Measurements from ENCODE around the gene IFIT2. TPM values are rescaled to one million over a fixed set of nuclear protein-coding genes. Genes with fewer than 3 reads are reported as not detected.

IFIT2 gene
- total and polyA plus RNA-seq, 5 donors = 3.2 to 8.7 (median 5.5) TPM

DNA sequence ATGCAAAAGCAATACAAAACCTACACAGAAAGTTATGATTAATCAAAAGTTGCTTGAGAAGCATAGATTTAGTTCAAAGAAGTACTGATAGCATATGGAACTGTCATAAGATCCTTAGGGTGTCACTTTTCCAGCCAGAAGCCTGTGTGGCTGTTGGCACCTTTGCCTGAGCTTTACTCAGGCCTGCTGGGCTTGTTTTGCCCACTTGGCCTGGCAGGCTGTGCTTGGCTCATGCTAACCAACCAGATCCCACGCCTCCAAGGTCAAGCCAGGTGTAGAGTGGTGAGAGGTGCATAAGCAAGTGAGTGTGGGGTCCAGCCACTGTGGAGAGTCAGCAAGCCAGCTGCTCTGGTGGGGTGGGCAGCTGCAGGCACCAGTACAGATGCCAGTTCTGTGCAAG lies 38.3 kb upstream of the IFIT2 start:
- Histone ChIP-seq H3K27me3 (ENCODE audit: control insufficient read depth, insufficient read depth) (no peaks in the 10 kb centered on the region), H3K27ac (ENCODE audit: low read length) (no peak overlapping the region), H3K9me3 (ENCODE audit: control insufficient read depth, low read length) (no peaks in the 10 kb centered on the region), H3K4me3 (ENCODE audit: low read length) (no peak overlapping the region), H3K4me1 (ENCODE audit: control insufficient read depth, insufficient read depth, low read length) (peaks cover 4% of the 10 kb centered on the region)
- 80% methylated on average over 1 of the region's 1 CpG for WGBS
- no peak for ATAC-seq
- intact Hi-C loops (cut with DNase I) = no loop called here
- peak in 1 of 3 donors; percentile 55 for DNase-seq

DNA sequence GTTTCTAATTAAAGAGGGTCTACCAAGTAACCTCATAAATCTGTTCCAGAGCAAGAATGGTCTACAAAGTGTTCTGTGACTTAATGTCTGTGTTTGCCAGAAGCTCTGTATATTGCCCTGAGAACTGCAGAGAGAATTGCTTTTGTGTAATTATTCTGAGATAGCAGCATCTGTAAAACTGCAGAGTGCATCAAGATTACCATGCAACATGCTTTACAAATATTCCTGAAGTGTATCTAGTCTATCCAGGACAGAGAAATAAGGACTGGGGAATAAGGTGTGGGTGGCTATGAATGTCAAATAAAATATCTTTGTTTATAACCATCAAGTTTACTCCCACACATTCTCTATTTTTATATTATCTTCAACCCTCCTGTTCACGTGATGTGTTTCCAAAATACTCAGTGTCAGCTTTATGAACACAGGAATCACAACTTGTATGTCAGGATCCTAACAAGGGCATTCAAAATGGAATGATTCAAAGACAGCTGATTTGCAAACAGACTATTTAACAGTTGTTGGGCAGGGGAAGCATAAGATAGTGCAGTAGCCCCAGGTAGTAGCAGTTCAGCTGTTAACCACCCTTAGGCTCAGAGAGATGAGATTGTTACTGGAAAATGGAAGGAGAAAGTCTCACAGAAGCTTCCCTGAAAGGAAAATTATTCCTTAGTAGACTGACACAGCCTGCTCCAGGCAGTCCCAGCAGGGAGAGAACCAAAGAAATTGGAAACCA lies 35.0 kb upstream of the IFIT2 start:
- WGBS = 41% methylated on average over 1 of the region's 1 CpG
- intact Hi-C loops (cut with DNase I) = no loop called here

DNA sequence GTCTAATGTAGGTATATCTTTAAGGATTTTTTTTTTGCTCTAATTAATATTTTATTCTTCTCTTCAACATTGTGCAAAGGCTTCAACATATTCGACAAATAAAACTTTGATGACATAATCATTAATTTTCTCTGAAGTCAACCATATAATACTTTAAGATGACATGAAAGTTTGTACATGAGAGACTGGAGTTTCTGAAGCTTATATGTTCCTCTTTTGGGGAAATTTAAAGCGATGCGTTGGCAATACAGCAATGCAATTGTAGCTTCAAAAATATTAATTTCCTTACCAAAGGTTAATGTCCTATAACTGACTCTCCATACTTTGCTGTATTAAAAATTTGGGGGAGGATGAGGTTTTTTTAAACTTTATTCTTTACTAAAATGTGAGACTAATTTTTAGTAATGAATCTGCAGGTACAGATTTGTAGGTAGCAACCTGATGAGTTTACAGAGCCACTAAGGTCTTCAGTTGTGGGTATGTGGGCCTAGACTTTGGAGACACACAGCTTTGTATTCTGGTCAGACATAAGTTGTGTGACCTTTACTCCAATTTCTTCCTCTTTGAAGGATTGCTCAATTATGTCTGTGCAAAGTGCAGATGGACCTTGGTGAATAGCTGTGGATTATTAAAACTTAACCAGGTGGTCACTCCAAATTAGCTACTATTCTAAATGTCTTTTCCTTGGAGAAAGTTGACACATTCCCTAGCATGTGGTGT lies 32.3 kb upstream of the IFIT2 start:
- no peak for DNase-seq
- intact Hi-C loops (cut with DNase I) = no loop called here
- Histone ChIP-seq H3K27me3 (ENCODE audit: control insufficient read depth, insufficient read depth) (no peaks in the 10 kb centered on the region), H3K9me3 (ENCODE audit: control insufficient read depth, low read length) (no peaks in the 10 kb centered on the region), H3K4me1 (ENCODE audit: control insufficient read depth, insufficient read depth, low read length) (peaks cover 2% of the 10 kb centered on the region), H3K27ac (ENCODE audit: low read length) (no peak overlapping the region), H3K4me3 (ENCODE audit: low read length) (no peak overlapping the region)
- ATAC-seq = no peak
- 92% methylated on average over 3 of the region's 3 CpGs for WGBS

More for the DNA sequence above, 35.0 kb upstream of the IFIT2 start:
- no peak for ATAC-seq
- Histone ChIP-seq H3K27ac (ENCODE audit: low read length) (peak overlapping the region; percentile 6), H3K9me3 (ENCODE audit: control insufficient read depth, low read length) (no peaks in the 10 kb centered on the region), H3K4me3 (ENCODE audit: low read length) (no peak overlapping the region), H3K4me1 (ENCODE audit: control insufficient read depth, insufficient read depth, low read length) (peaks cover 4% of the 10 kb centered on the region), H3K27me3 (ENCODE audit: control insufficient read depth, insufficient read depth) (no peaks in the 10 kb centered on the region)
- DNase-seq = no peak

DNA sequence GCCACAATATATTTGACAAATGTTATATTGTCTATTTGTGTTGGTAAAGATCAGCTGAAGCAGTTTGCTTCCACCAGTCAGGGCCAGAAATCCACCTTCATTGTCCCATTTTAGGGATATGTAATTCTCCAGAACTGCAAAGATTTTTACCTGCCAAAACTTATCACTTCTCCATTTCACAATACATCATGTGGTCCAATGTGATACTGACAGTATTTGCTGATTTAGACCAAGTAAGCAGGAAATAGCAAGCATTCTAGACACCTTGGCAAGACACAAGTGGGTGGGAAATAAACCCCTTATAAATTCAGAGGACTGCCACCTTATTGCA lies 31.7 kb upstream of the IFIT2 start:
- DNase-seq (no peak), ATAC-seq (no peak)
- Histone ChIP-seq H3K4me3 (ENCODE audit: low read length) (no peak overlapping the region), H3K9me3 (ENCODE audit: control insufficient read depth, low read length) (no peaks in the 10 kb centered on the region), H3K4me1 (ENCODE audit: control insufficient read depth, insufficient read depth, low read length) (peaks cover 2% of the 10 kb centered on the region), H3K27me3 (ENCODE audit: control insufficient read depth, insufficient read depth) (no peaks in the 10 kb centered on the region), H3K27ac (ENCODE audit: low read length) (no peak overlapping the region)
- intact Hi-C loops (cut with DNase I) = no loop called here

DNA sequence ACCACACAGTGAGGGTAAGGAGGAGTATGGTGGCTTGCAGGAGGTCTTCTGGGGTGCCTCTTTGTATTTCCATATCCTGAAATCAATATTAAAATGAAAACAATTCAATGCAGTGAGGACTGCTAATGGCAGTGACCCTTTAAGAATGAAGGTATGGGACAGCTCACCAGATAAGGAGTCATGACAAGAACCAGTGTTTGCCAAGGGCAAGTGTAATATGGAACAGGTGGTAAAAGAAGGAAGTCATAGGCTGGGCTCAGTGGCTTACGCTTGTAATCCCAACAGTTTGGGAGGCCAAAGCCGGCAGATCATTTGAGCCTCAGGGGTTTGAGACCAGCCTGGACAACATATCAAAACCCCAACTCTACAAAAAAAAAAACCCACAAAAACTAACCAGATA lies 30.3 kb upstream of the IFIT2 start:
- H3K27me3 ChIP-seq (ENCODE audit: control insufficient read depth, insufficient read depth) = no peaks in the 10 kb centered on the region
- no peak overlapping the region for H3K27ac ChIP-seq (ENCODE audit: low read length)
- no peak for ATAC-seq
- H3K4me3 ChIP-seq (ENCODE audit: low read length) = no peak overlapping the region
- intact Hi-C loops (cut with DNase I) = no loop called here
- H3K4me1 ChIP-seq (ENCODE audit: control insufficient read depth, insufficient read depth, low read length) = peaks cover 2% of the 10 kb centered on the region
- WGBS = 96% methylated on average over 2 of the region's 2 CpGs
- no peaks in the 10 kb centered on the region for H3K9me3 ChIP-seq (ENCODE audit: control insufficient read depth, low read length)
- DNase-seq = no peak

DNA sequence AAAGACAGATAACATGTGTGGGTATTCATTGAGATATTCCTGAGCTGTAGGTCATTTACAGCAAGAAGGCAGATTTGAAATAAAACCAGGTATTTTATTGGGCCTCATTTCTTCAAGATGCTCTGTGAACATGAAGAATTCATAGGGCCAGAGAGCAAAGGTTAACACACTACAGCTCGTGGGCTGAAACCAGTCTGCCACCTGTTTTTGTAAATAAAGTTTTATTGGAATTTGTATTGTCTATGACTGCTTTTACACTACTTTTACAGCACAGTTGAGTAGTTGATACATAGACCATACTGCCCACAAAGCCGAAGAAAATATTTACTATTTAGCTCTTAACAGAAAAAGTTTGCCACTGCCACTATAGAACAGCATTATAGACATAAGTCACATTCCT lies 28.2 kb upstream of the IFIT2 start:
- intact Hi-C loops (cut with DNase I) = no loop called here
- 67% methylated on average over 2 of the region's 2 CpGs for WGBS
- no peak for ATAC-seq
- Histone ChIP-seq H3K27ac (ENCODE audit: low read length) (no peak overlapping the region), H3K27me3 (ENCODE audit: control insufficient read depth, insufficient read depth) (no peaks in the 10 kb centered on the region), H3K4me3 (ENCODE audit: low read length) (no peak overlapping the region), H3K4me1 (ENCODE audit: control insufficient read depth, insufficient read depth, low read length) (peaks cover 3% of the 10 kb centered on the region), H3K9me3 (ENCODE audit: control insufficient read depth, low read length) (no peaks in the 10 kb centered on the region)
- DNase-seq = no peak

DNA sequence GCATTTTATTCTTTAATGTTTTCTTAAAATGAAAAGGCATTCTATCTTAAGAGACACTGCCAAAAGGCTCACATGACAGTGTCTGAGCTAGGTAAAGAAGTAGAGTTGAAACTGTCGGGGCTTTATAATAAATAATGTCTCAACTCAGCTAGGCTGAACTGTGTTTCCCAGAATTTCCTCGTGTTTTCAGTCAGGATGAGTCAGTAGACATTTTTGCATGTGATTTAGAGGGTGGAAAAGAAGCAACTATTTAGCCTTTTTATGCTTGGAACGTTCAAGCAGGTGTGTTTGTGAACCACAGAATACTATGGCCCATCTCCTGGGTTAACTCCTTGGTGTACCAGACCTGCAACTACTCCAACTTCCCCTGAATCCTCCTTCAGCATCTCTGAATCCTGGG lies 26.9 kb upstream of the IFIT2 start:
- no peak overlapping the region for H3K27ac ChIP-seq (ENCODE audit: low read length)
- H3K4me1 ChIP-seq (ENCODE audit: control insufficient read depth, insufficient read depth, low read length) = peaks cover 10% of the 10 kb centered on the region
- no peak overlapping the region for H3K4me3 ChIP-seq (ENCODE audit: low read length)
- no peaks in the 10 kb centered on the region for H3K9me3 ChIP-seq (ENCODE audit: control insufficient read depth, low read length)
- 56% methylated on average over 3 of the region's 3 CpGs for WGBS
- ATAC-seq (no peak), DNase-seq (no peak)
- H3K27me3 ChIP-seq (ENCODE audit: control insufficient read depth, insufficient read depth) = no peaks in the 10 kb centered on the region
- intact Hi-C loops (cut with DNase I) = no loop called here

DNA sequence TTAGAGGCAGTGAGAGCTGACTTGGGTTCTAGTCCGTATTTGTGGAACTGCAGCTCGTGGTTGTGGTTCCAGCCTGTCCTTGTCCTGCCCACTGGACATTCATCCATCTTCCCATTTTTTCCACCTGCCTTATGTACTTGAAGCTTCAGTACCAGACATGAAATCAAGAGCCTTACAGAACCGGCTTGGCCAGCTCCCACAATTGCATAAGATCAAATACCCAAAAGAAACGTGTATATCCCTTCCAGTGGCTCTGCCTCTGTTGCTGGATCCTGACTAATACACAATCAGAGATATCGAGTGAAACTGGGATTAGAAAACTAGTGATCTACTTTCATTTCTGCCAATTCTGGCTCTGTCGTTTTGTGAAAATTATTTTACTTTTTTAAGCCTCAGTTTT lies 26.5 kb upstream of the IFIT2 start:
- H3K4me3 ChIP-seq (ENCODE audit: low read length) = no peak overlapping the region
- no peak for ATAC-seq
- intact Hi-C loops (cut with DNase I) = no loop called here
- H3K27ac ChIP-seq (ENCODE audit: low read length) = no peak overlapping the region
- no peak for DNase-seq
- H3K4me1 ChIP-seq (ENCODE audit: control insufficient read depth, insufficient read depth, low read length) = peaks cover 10% of the 10 kb centered on the region
- no peaks in the 10 kb centered on the region for H3K9me3 ChIP-seq (ENCODE audit: control insufficient read depth, low read length)
- WGBS = 69% methylated on average over 6 of the region's 6 CpGs
- H3K27me3 ChIP-seq (ENCODE audit: control insufficient read depth, insufficient read depth) = no peaks in the 10 kb centered on the region

DNA sequence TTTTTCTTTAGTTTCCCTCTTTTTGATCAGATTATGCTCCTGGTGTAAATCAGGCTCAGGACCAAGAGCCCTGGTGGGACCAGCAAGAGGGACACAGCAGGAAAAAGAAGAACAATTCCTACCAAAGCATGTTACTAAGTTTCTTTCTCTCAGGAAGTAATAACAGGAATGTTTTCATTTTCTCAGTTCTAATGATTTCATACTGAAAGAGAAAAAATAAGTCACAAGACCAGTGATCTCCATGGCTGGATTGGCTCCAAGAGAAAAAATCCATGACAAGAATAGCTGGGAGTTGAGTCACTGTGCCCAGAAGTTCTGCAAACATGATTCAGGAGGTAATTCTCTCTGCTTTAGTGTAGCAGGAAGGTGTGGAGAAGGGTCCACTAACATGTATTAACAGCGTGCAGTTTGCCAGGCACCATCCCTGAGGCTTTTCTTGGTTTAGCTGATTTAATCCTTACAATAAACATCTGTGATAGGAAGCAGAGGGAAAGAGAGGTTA lies 23.8 kb upstream of the IFIT2 start:
- H3K4me3 ChIP-seq (ENCODE audit: low read length) = no peak overlapping the region
- no peaks in the 10 kb centered on the region for H3K9me3 ChIP-seq (ENCODE audit: control insufficient read depth, low read length)
- intact Hi-C loops (cut with DNase I) = no loop called here
- peaks cover 10% of the 10 kb centered on the region for H3K4me1 ChIP-seq (ENCODE audit: control insufficient read depth, insufficient read depth, low read length)
- peak overlapping the region; percentile 86 for H3K27ac ChIP-seq (ENCODE audit: low read length)
- WGBS = 22% methylated on average over 1 of the region's 1 CpG
- peak; percentile 67 to 77 for ATAC-seq
- H3K27me3 ChIP-seq (ENCODE audit: control insufficient read depth, insufficient read depth) = no peaks in the 10 kb centered on the region
- no peak for DNase-seq

DNA sequence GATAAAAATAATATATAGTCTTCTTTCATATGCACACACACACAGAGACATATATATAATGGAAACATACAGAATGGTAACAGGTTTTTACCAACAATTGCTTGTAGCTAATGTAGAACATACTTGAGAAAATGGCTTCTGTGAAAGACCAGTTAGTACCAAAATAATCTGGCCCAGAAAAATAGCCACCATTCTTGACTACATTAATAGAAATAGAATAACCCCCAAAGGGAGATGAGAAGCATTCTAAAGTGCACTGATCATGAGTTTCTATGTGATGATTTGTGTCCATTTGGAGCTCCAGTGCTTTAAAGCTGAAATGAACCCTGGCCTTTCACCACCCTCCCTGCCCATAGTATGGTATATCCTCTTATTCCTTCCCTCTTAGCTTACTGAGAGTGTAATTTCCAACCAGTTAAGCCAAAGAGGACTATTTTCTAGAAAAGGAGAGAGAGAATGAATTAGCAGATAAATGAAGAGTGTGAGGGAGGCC lies 22.9 kb upstream of the IFIT2 start:
- no peak overlapping the region for H3K4me3 ChIP-seq (ENCODE audit: low read length)
- peaks cover 10% of the 10 kb centered on the region for H3K4me1 ChIP-seq (ENCODE audit: control insufficient read depth, insufficient read depth, low read length)
- intact Hi-C loops (cut with DNase I) = no loop called here
- no peak for DNase-seq
- no peaks in the 10 kb centered on the region for H3K27me3 ChIP-seq (ENCODE audit: control insufficient read depth, insufficient read depth)
- no peak for ATAC-seq
- H3K9me3 ChIP-seq (ENCODE audit: control insufficient read depth, low read length) = no peaks in the 10 kb centered on the region
- no peak overlapping the region for H3K27ac ChIP-seq (ENCODE audit: low read length)

DNA sequence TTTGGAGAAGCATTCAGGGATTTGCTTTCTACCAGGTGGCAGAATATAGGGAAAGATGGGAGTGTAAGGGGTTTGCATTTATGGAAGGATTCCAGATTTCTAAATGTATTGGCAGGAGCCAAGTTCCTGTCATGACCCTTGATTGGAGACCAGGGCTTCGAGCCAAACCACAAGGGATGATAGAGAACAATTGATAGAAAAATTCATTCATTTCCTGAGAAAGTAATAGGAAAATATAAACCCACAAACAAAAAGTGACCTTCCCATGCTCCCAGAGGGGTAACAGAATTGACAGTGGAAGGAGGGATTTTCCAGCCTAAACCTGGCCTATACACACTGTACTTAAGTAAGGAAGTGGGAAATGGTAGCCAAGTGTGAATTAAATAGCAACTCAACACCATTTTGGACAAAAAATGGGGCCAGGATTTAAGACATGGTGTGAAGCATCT lies 22.4 kb upstream of the IFIT2 start:
- intact Hi-C loops (cut with DNase I) = no loop called here
- H3K4me3 ChIP-seq (ENCODE audit: low read length) = no peak overlapping the region
- ATAC-seq (no peak), DNase-seq (peak in 1 of 3 donors; percentile 47)
- peaks cover 10% of the 10 kb centered on the region for H3K4me1 ChIP-seq (ENCODE audit: control insufficient read depth, insufficient read depth, low read length)
- no peaks in the 10 kb centered on the region for H3K27me3 ChIP-seq (ENCODE audit: control insufficient read depth, insufficient read depth)
- H3K9me3 ChIP-seq (ENCODE audit: control insufficient read depth, low read length) = no peaks in the 10 kb centered on the region
- no peak overlapping the region for H3K27ac ChIP-seq (ENCODE audit: low read length)
- 7% methylated on average over 1 of the region's 1 CpG for WGBS
